CD14-positive monocyte (primary cell): ENCODE data around the gene RBFOX2. TPM values are rescaled to one million over a fixed set of nuclear protein-coding genes. Genes with fewer than 3 reads are reported as not detected.

ENCODE experiments used
- DNase-seq, 3 donors: peaks; one replicate each; pipeline ENCODE4 v3.0.0-alpha.2; 2011 to 2022
- H2AFZ ChIP-seq: 2 replicates; pipeline ENCODE4 v1.6.0; 2012; ENCODE audit warnings: mild to moderate bottlenecking, low read depth, low read length, inconsistent platforms; ENCODE audit not compliant: insufficient read depth, poor library complexity, severe bottlenecking
- H3K27ac ChIP-seq, 2 donors: 1 replicate in 1 of 2; 2 replicates in 1 of 2; pipeline ENCODE4 v1.5.1; 2012 to 2013; ENCODE audit warnings: low read length in 2 of 2, control low read depth in 1 of 2, inconsistent platforms in 1 of 2, low read depth in 1 of 2, mild to moderate bottlenecking in 1 of 2
- H3K27me3 ChIP-seq, 2 donors: one replicate each; pipeline versions ENCODE4 v1.6.0 to v1.6.1; 2011 to 2013; ENCODE audit warnings: low read length in 2 of 2; ENCODE audit not compliant: control insufficient read depth in 2 of 2, insufficient read depth in 2 of 2
- H3K36me3 ChIP-seq, 2 donors: replicated peaks in 1 of 2; 1 replicate in 1 of 2; 2 replicates in 1 of 2; pipeline versions ENCODE4 v1.5.1 to v1.6.1; 2012 to 2013; ENCODE audit warnings: low read length in 2 of 2, control low read depth in 1 of 2, inconsistent platforms in 1 of 2, mild to moderate bottlenecking in 1 of 2; ENCODE audit not compliant: insufficient read depth in 2 of 2, control insufficient read depth in 1 of 2
- H3K4me1 ChIP-seq, 2 donors: 1 replicate in 1 of 2; 2 replicates in 1 of 2; pipeline versions ENCODE4 v1.5.1 to v1.6.1; 2012 to 2013; ENCODE audit warnings: low read length in 2 of 2, control low read depth in 1 of 2, inconsistent platforms in 1 of 2, mild to moderate bottlenecking in 1 of 2, moderate library complexity in 1 of 2; ENCODE audit not compliant: insufficient read depth in 2 of 2, control insufficient read depth in 1 of 2
- H3K4me2 ChIP-seq: replicated peaks from 2 replicates; pipeline ENCODE3; 2012; ENCODE audit warnings: low read length, moderate library complexity, mild to moderate bottlenecking; ENCODE audit not compliant: poor library complexity, severe bottlenecking; ENCODE audit errors: extremely low read depth
- H3K4me3 ChIP-seq, 3 experiments: fragments of 200-600 bp in 1 of 3; sonication (generic) in 1 of 3; replicated peaks in 1 of 3; 1 replicate in 2 of 3; 2 replicates in 1 of 3; pipeline ENCODE4 v1.5.1; 2011 to 2013; ENCODE audit warnings: low read length in 3 of 3, mild to moderate bottlenecking in 3 of 3, control low read depth in 2 of 3, low read depth in 2 of 3, inconsistent platforms in 1 of 3, moderate library complexity in 1 of 3
- H3K79me2 ChIP-seq: 2 replicates; pipeline ENCODE4 v1.6.0; 2012; ENCODE audit warnings: mild to moderate bottlenecking, control low read depth, inconsistent platforms, low read length, moderate library complexity; ENCODE audit not compliant: insufficient read depth
- H3K9ac ChIP-seq: 2 replicates; pipeline ENCODE4 v1.6.0; 2017; ENCODE audit warnings: low read length, mild to moderate bottlenecking; ENCODE audit not compliant: insufficient read depth, poor library complexity, severe bottlenecking
- H3K9me3 ChIP-seq, 2 donors: replicated peaks in 1 of 2; 1 replicate in 1 of 2; 2 replicates in 1 of 2; pipeline versions ENCODE4 v1.5.1 to v1.6.1; 2012 to 2013; ENCODE audit warnings: low read length in 2 of 2, control low read depth in 1 of 2; ENCODE audit not compliant: control insufficient read depth in 1 of 2, insufficient read depth in 1 of 2
- H4K20me1 ChIP-seq: 2 replicates; pipeline ENCODE4 v1.6.0; 2012; ENCODE audit warnings: mild to moderate bottlenecking, low read length, control low read depth, moderate library complexity; ENCODE audit not compliant: insufficient read depth
- H3K27ac Mint-ChIP-seq, 7 donors: one replicate each; pipeline ENCODE4 v1.8.0; 2020; ENCODE audit warnings: mild to moderate bottlenecking in 7 of 7, mixed read lengths in 7 of 7, moderate library complexity in 6 of 7, inconsistent platforms in 2 of 7
- H3K27me3 Mint-ChIP-seq, 3 donors: one replicate each; pipeline ENCODE4 v1.8.0; 2021 to 2022; ENCODE audit warnings: low read depth in 3 of 3, mild to moderate bottlenecking in 3 of 3, mixed read lengths in 3 of 3, moderate library complexity in 3 of 3, inconsistent platforms in 1 of 3
- H3K36me3 Mint-ChIP-seq, 2 donors: one replicate each; pipeline ENCODE4 v1.8.0; 2020; ENCODE audit warnings: mixed read lengths in 2 of 2, inconsistent platforms in 1 of 2, mild to moderate bottlenecking in 1 of 2
- H3K4me1 Mint-ChIP-seq: one replicate; pipeline ENCODE4 v1.8.0; 2020; ENCODE audit warnings: mild to moderate bottlenecking, mixed read lengths
- H3K4me3 Mint-ChIP-seq, 2 donors: one replicate each; pipeline ENCODE4 v1.8.0; 2020; ENCODE audit warnings: mild to moderate bottlenecking in 2 of 2, mixed read lengths in 2 of 2, moderate library complexity in 1 of 2
- H3K9me3 Mint-ChIP-seq, 7 donors: one replicate each; pipeline ENCODE4 v1.8.0; 2020 to 2022; ENCODE audit warnings: mixed read lengths in 7 of 7, mild to moderate bottlenecking in 6 of 7, moderate library complexity in 6 of 7, inconsistent platforms in 2 of 7
- CTCF ChIP-seq: fragments of 200-600 bp; IDR thresholded peaks from one replicate; pipeline ENCODE4 v1.8.0; 2022; ENCODE audit warnings: antibody characterized with exemption, mild to moderate bottlenecking
- WGBS: methylation state at CpG from one replicate; pipeline ENCODE4 v1.1.5; 2013; ENCODE audit warnings: missing lambda C conversion rate; ENCODE audit not compliant: insufficient coverage; 5-methylcytosine and 5-hydroxymethylcytosine counted together
- intact Hi-C, 2 donors: fragments of 100-400 bp; cut with micrococcal nuclease; formaldehyde crosslinking; loops; one replicate each; pipeline versions ENCODE4 v1.15.0 to v1.15.1; 2023
- polyA plus RNA-seq, 3 donors: library from polyadenylated mRNA; depleted of rRNA in 1 of 3; unstranded in 2 of 3; stranded (reverse) in 1 of 3; fragments of 300-500 nt in 2 of 3; fragments of >200 nt in 1 of 3; fragmentation: Illumina TruSeq in 2 of 3; gene quantifications; 1 replicate in 2 of 3; 2 replicates in 1 of 3; pipeline ENCODE4 v1.2.3, GENCODE V29; 2012 to 2021

RBFOX2 gene
- polyA plus RNA-seq, 3 donors: not detected

GRCh38 chr22:35721960-35722359 lies 306.7 kb downstream of the RBFOX2 start:
- Histone ChIP-seq H4K20me1 (no peaks in the 10 kb centered on the region), H3K36me3 (no peaks in the 10 kb centered on the region), H3K4me1 (peaks cover 0 to 4% of the 10 kb centered on the region in 2 donors), H3K9me3 (no peaks in the 10 kb centered on the region), H3K4me3 (no peak overlapping the region), H3K27me3 (no peaks in the 10 kb centered on the region), H3K4me2 (no peak overlapping the region), H3K27ac (no peak overlapping the region), H3K79me2 (no peaks in the 10 kb centered on the region), H3K9ac (no peak overlapping the region), H2AFZ (no peak overlapping the region)
- Mint-ChIP-seq H3K36me3 (no peaks in the 10 kb centered on the region), H3K9me3 (peaks cover 0 to 4% (median 0%) of the 10 kb centered on the region in 7 donors), H3K4me3 (no peak overlapping the region), H3K27ac (no peak overlapping the region), H3K4me1 (peaks cover 5% of the 10 kb centered on the region), H3K27me3 (peaks cover 2 to 5% (median 3%) of the 10 kb centered on the region in 3 donors)
- WGBS: 100% methylated on average over 2 of the region's 4 CpGs
- no peak for DNase-seq
- intact Hi-C loops: no loop called here
- TF ChIP-seq CTCF: no peak

DNA sequence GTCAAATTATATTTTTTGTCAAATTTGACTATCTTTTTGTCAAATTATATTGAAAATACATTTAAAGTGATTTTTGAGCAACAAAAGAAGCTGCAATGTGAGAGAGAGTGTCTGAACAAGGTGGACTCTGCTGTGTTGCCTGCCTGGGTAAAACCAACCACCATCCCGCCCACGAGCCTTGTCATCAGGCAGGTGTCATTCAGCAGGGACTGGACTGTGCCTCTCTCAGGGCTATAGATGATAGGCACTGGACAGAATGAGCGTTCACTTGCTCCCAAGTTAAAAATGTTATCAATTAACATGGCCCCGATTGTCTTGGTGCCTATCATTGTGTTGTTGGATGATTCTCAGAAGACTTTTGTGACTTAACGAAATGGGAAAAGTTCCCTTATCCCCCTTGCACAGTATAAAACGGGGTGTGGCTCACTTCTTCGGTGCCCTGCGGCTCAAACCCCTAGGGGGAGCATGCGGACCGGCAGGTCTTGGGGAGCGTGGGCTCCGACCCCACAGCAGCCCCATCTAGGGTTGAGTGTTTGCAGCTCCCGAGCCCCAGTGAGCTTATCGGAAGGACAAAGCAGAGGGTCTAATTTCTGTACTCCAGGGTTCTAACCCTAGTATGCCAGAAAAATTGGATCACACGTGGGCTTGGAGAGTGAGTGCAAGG lies 309.3 kb downstream of the RBFOX2 start:
- no peak overlapping the region for H2AFZ ChIP-seq
- Mint-ChIP-seq H3K4me3 (no peak overlapping the region), H3K9me3 (peaks cover 0 to 4% (median 0%) of the 10 kb centered on the region in 7 donors)

More for the DNA sequence above, 309.3 kb downstream of the RBFOX2 start:
- intact Hi-C loops: no loop called here
- Histone ChIP-seq H3K4me1 (peaks cover 0 to 4% of the 10 kb centered on the region in 2 donors), H3K4me3 (no peak overlapping the region), H3K9me3 (no peaks in the 10 kb centered on the region), H3K4me2 (no peak overlapping the region), H3K79me2 (no peaks in the 10 kb centered on the region), H3K36me3 (no peaks in the 10 kb centered on the region), H3K27ac (no peak overlapping the region), H4K20me1 (no peaks in the 10 kb centered on the region), H3K27me3 (no peaks in the 10 kb centered on the region), H3K9ac (no peak overlapping the region)
- no peak for TF ChIP-seq CTCF
- Mint-ChIP-seq H3K36me3 (no peaks in the 10 kb centered on the region), H3K27ac (no peak overlapping the region), H3K4me1 (peaks cover 5% of the 10 kb centered on the region), H3K27me3 (peaks cover 2 to 6% (median 2%) of the 10 kb centered on the region in 3 donors)
- 96% methylated on average over 11 of the region's 15 CpGs for WGBS
- DNase-seq: no peak
